GM12872 (cell line): ENCODE results near the gene CUTC.

Experiments used
- CTCF ChIP-seq: IDR thresholded peaks from 3 replicates; pipeline ENCODE4 v1.5.1; 2011; ENCODE audit warnings: low read depth, mild to moderate bottlenecking, low read length, moderate library complexity; ENCODE audit not compliant: insufficient read depth

CUTC gene

GRCh38 chr10:99765672-99766301, 33.8 kb downstream of the CUTC start:
- TF ChIP-seq CTCF: no peak

- TF ChIP-seq CTCF: no peak
These were observed 34.3 kb downstream of the CUTC start for GRCh38 chr10:99766302-99766681.

- TF ChIP-seq CTCF: no peak
These were observed 35.9 kb downstream of the CUTC start for GRCh38 chr10:99767901-99768300.

GRCh38 chr10:99768556-99768955, 36.5 kb downstream of the CUTC start:
- TF ChIP-seq CTCF: no peak

- no peak for TF ChIP-seq CTCF
These were observed 37.7 kb downstream of the CUTC start for GRCh38 chr10:99769706-99770105.

- TF ChIP-seq CTCF: no peak
These were observed 38.5 kb downstream of the CUTC start for GRCh38 chr10:99770408-99771045.

GRCh38 chr10:99775850-99776249, 43.8 kb downstream of the CUTC start:
- no peak for TF ChIP-seq CTCF
